HCT116 (cell line): Measurements from ENCODE around the gene TARS3. TPM values are rescaled to one million over a fixed set of nuclear protein-coding genes. Genes with fewer than 3 reads are reported as not detected.

Experiments
- ATAC-seq: fragments of 200-7000 bp; cut with Tn5 transposase; 2 replicates; pipeline ENCODE4 v1.9.1; 2020; ENCODE audit warnings: mild to moderate bottlenecking, moderate library complexity
- BruUV-seq: library from RNA; stranded (reverse); fragments of 400-500 nt; replicated peaks from 2 replicates; lab custom pipeline; 2021; lab: Mats Ljungman, UMichigan
- CTCF ChIA-PET: fragments of 300-600 bp; sonication (Branson Sonifier 250); formaldehyde crosslinking; loops from one replicate; lab custom pipeline; 2021; ENCODE audit warnings: antibody characterized with exemption; lab: Charles Lee
- POLR2A ChIA-PET: fragments of 300-600, 350-600 bp; sonication (Branson Sonifier 250); formaldehyde crosslinking; loops from one replicate; lab custom pipeline; 2021; ENCODE audit warnings: antibody characterized with exemption; lab: Charles Lee
- RAD21 ChIA-PET, 2 experiments: fragments of 300-600 bp; sonication (Branson Sonifier 250); formaldehyde crosslinking; loops; one replicate each; lab custom pipeline; 2023; ENCODE audit warnings: low total read pairs in 2 of 2; ENCODE audit not compliant: uncharacterized antibody in 2 of 2, unreplicated experiment in 2 of 2, low non-redundant PET in 1 of 2; lab: Charles Lee
- DNase-seq: peaks from one replicate; pipeline ENCODE4 v3.0.0-alpha.2; 2010; ENCODE audit warnings: low read depth, low spot score
- H2AFZ ChIP-seq: fragments of 200-600 bp; shearing (Covaris generic), sonication (generic); 2 replicates; pipeline ENCODE4 v1.6.1; 2017; ENCODE audit warnings: low read depth, mixed run types, mixed read lengths, antibody characterized with exemption, low read length; ENCODE audit not compliant: poor library complexity, severe bottlenecking
- H3K27ac ChIP-seq: 2 replicates; pipeline ENCODE4 v1.5.1; 2012; ENCODE audit warnings: low read depth, low read length
- H3K27me3 ChIP-seq: fragments of 200-600 bp; sonication (generic); 2 replicates; pipeline ENCODE4 v1.6.1; 2016; ENCODE audit warnings: mixed run types, low read length, mixed read lengths; ENCODE audit not compliant: insufficient read depth
- H3K36me3 ChIP-seq, 2 experiments: fragments of 200-500 bp in 1 of 2; fragments of 200-600 bp in 1 of 2; sonication (Bioruptor generic) in 1 of 2; sonication (generic) in 1 of 2; 2 replicates each; pipeline versions ENCODE4 v1.5.1 to v1.6.1; 2014 to 2016; ENCODE audit warnings: low read length in 2 of 2, inconsistent platforms in 1 of 2, mixed read lengths in 1 of 2, mixed run types in 1 of 2; ENCODE audit not compliant: insufficient read depth in 2 of 2, control insufficient read depth in 1 of 2
- H3K4me1 ChIP-seq, 2 experiments: fragments of 200-600 bp in 1 of 2; sonication (generic) in 1 of 2; 2 replicates each; pipeline versions ENCODE4 v1.5.1 to v1.6.1; 2012 to 2017; ENCODE audit warnings: low read length in 2 of 2, inconsistent platforms in 1 of 2, mild to moderate bottlenecking in 1 of 2, mixed read lengths in 1 of 2, mixed run types in 1 of 2, moderate library complexity in 1 of 2; ENCODE audit not compliant: insufficient read depth in 2 of 2, control insufficient read depth in 1 of 2
- H3K4me2 ChIP-seq: fragments of 200-600 bp; sonication (generic); 2 replicates; pipeline ENCODE4 v1.6.1; 2017; ENCODE audit warnings: mixed run types, low read length, mixed read lengths
- H3K4me3 ChIP-seq, 2 experiments: fragments of 200-600 bp in 1 of 2; sonication (generic) in 1 of 2; replicated peaks in 1 of 2; 2 replicates each; pipeline ENCODE4 v1.5.1; 2011 to 2016; ENCODE audit warnings: low read length in 2 of 2, control low read depth in 1 of 2, low read depth in 1 of 2, mild to moderate bottlenecking in 1 of 2, mixed read lengths in 1 of 2, mixed run types in 1 of 2
- H3K79me2 ChIP-seq: fragments of 200-600 bp; sonication (generic); 2 replicates; pipeline ENCODE4 v1.6.1; 2017; ENCODE audit warnings: mild to moderate bottlenecking, mixed run types, low read length, moderate library complexity, mixed read lengths; ENCODE audit not compliant: insufficient read depth
- H3K9ac ChIP-seq: fragments of 200-600 bp; sonication (generic); 2 replicates; pipeline ENCODE4 v1.6.1; 2016; ENCODE audit warnings: low read length, mixed read lengths
- H3K9me2 ChIP-seq: fragments of 200-600 bp; sonication (generic), shearing (Covaris generic); 2 replicates; pipeline ENCODE4 v1.6.1; 2017; ENCODE audit warnings: mixed run types, mild to moderate bottlenecking, moderate library complexity; ENCODE audit not compliant: insufficient read depth
- H3K9me3 ChIP-seq, 2 experiments: fragments of 200-500 bp in 1 of 2; fragments of 200-600 bp in 1 of 2; sonication (Bioruptor generic) in 1 of 2; sonication (generic) in 1 of 2; 2 replicates each; pipeline ENCODE4 v1.6.1; 2014 to 2017; ENCODE audit warnings: low read length in 2 of 2, mixed read lengths in 2 of 2, inconsistent platforms in 1 of 2, low read depth in 1 of 2, mild to moderate bottlenecking in 1 of 2, mixed run types in 1 of 2, moderate library complexity in 1 of 2; ENCODE audit not compliant: control insufficient read depth in 1 of 2, insufficient read depth in 1 of 2
- H4K20me1 ChIP-seq: fragments of 200-600 bp; sonication (generic), shearing (Covaris generic); 2 replicates; pipeline ENCODE4 v1.6.1; 2017; ENCODE audit warnings: mixed run types, mild to moderate bottlenecking, moderate library complexity; ENCODE audit not compliant: insufficient read depth
- ATF3 ChIP-seq: IDR thresholded peaks from 2 replicates; pipeline ENCODE4 v1.6.1; 2012
- CBX3 ChIP-seq: IDR thresholded peaks from 2 replicates; pipeline ENCODE4 v1.6.1; 2012; ENCODE audit warnings: low read depth
- CEBPB ChIP-seq: IDR thresholded peaks from 2 replicates; pipeline ENCODE4 v1.6.1; 2012; ENCODE audit warnings: low read depth
- CTCF ChIP-seq, 3 experiments: fragments of 200-600 bp in 1 of 3; sonication (generic) in 1 of 3; IDR thresholded peaks in 2 of 3; conservative IDR thresholded peaks in 1 of 3; 2 replicates each; pipeline ENCODE4 v1.5.1; 2012 to 2017; ENCODE audit warnings: low read depth in 2 of 3, low read length in 2 of 3, antibody characterized with exemption in 1 of 3, borderline replicate concordance in 1 of 3, control low read depth in 1 of 3, mild to moderate bottlenecking in 1 of 3, mixed read lengths in 1 of 3, mixed run types in 1 of 3, moderate library complexity in 1 of 3; ENCODE audit not compliant: insufficient read depth in 1 of 3
- EGR1 ChIP-seq: IDR thresholded peaks from 2 replicates; pipeline ENCODE4 v1.6.1; 2012; ENCODE audit warnings: low read depth
- JUND ChIP-seq: IDR thresholded peaks from 2 replicates; pipeline ENCODE4 v1.6.1; 2012
- REST ChIP-seq: IDR thresholded peaks from 2 replicates; pipeline ENCODE4 v1.6.1; 2012; ENCODE audit warnings: low read depth
- SP1 ChIP-seq: IDR thresholded peaks from 2 replicates; pipeline ENCODE4 v1.6.1; 2012; ENCODE audit warnings: low read depth
- SRF ChIP-seq: IDR thresholded peaks from 2 replicates; pipeline ENCODE4 v1.6.1; 2012; ENCODE audit warnings: low read depth
- YY1 ChIP-seq: IDR thresholded peaks from 2 replicates; pipeline ENCODE4 v1.6.1; 2011; ENCODE audit warnings: low read length, low read depth, moderate library complexity, mild to moderate bottlenecking; ENCODE audit not compliant: insufficient replicate concordance; ENCODE audit errors: extremely low read depth
- ZBTB33 ChIP-seq: IDR thresholded peaks from 2 replicates; pipeline ENCODE4 v1.6.1; 2011; ENCODE audit warnings: mild to moderate bottlenecking, low read length, moderate library complexity; ENCODE audit not compliant: insufficient replicate concordance; ENCODE audit errors: extremely low read depth
- ZFX ChIP-seq: fragments of 450-650 bp; IDR thresholded peaks from 2 replicates; pipeline ENCODE4 v1.6.1; 2017
- ZNF274 ChIP-seq: fragments of 200-500 bp; sonication (Bioruptor generic); IDR thresholded peaks from 2 replicates; pipeline ENCODE4 v1.6.1; 2014; ENCODE audit warnings: mild to moderate bottlenecking, low read depth, low read length, inconsistent platforms
- intact Hi-C: fragments of 100-400 bp; cut with micrococcal nuclease; formaldehyde crosslinking; loops from 2 replicates; pipeline ENCODE4 v1.10.0; 2022
- total RNA-seq: library from RNA; stranded (reverse); gene quantifications from one replicate; pipeline ENCODE4 v1.2.1, GENCODE V29; 2021; ENCODE audit not compliant: unreplicated experiment

TARS3 gene
- total RNA-seq, 1 experiment from 2014 or later, result 11.1 TPM

GRCh38 chr15:101669744-101670143 is 54.5 kb downstream of the TARS3 start (continued):
- TF ChIP-seq REST (no peak), ZFX (no peak), CTCF (IDR thresholded peaks at IDR 0.05 in 2 of 3, conservative IDR thresholded peaks at IDR 0.05 in 1 of 3; ENCODE audit: borderline replicate concordance in 1 of 3, insufficient read depth in 1 of 3, low read depth in 2 of 3, low read length in 2 of 3) (no peak), CEBPB (no peak), EGR1 (no peak), YY1 (no peak)

- Histone ChIP-seq H3K9me3 (no peaks in the 10 kb centered on the region), H3K4me3 (no peak overlapping the region), H3K4me2 (no peak overlapping the region), H3K9ac (no peak overlapping the region), H3K36me3 (no peaks in the 10 kb centered on the region; a peak in 1 of 4 replicates), H3K27ac (no peak overlapping the region), H3K9me2 (no peaks in the 10 kb centered on the region), H3K79me2 (no peaks in the 10 kb centered on the region), H3K27me3 (no peaks in the 10 kb centered on the region), H4K20me1 (no peaks in the 10 kb centered on the region), H2AFZ (no peak overlapping the region), H3K4me1 (no peaks in the 10 kb centered on the region)
- TF ChIP-seq JUND (no peak), CBX3 (no peak), ATF3 (no peak), SP1 (no peak), ZNF274 (no peak), SRF (no peak), ZBTB33 (no peak), EGR1 (no peak)
- ATAC-seq (no peak), DNase-seq (no peak)
- intact Hi-C loops, result no loop called here
- ChIA-PET CTCF (no interaction called here), POLR2A (no interaction called here), RAD21 (no interaction called here)
- no TSS peak for BruUV-seq
These were observed 56.4 kb downstream of the TARS3 start for GRCh38 chr15:101667881-101668280.
